Fibroblast of upper back skin (primary cell): ENCODE results near the gene NSMCE4A.
"Not testable (repeated sequence)": the region's sequence is repeated elsewhere in the genome, so short reads cannot be mapped to it uniquely, and the experiment has no call there.

Experiments
- DNase-seq: peaks from one replicate; pipeline ENCODE4 v3.0.0-alpha.2; 2013

Gene NSMCE4A, protein sequence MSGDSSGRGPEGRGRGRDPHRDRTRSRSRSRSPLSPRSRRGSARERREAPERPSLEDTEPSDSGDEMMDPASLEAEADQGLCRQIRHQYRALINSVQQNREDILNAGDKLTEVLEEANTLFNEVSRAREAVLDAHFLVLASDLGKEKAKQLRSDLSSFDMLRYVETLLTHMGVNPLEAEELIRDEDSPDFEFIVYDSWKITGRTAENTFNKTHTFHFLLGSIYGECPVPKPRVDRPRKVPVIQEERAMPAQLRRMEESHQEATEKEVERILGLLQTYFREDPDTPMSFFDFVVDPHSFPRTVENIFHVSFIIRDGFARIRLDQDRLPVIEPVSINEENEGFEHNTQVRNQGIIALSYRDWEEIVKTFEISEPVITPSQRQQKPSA

GRCh38 chr10:121974535-121975294 is at the start of gene NSMCE4A:
TSS of gene NSMCE4A (minus strand) at chr10:121975217. CDS start at chr10:121975165, 52 bp downstream.
- peak; percentile 61 for DNase-seq

- DNase-seq, result not testable (repeated sequence)
These were observed 48.2 kb upstream of the NSMCE4A start for GRCh38 chr10:122023257-122023656.

DNA sequence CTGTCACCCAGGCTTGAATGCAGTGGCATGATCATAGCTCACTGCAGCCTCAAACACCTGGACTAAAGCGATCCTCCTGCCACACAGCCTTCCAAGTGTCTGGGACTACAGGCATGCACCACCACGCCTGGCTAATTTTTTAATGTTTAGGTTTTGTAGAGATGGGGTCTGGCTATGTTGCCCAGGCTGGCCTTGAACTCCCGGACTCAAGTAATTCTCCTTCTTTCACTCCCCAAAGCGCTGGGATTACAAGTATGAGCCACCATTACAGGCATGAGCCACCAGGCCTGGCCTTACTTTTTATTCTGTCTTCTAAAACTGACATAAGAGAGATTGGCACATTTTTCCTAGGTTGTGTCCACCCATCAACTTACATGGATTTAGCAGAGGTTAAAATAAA is 47.3 kb upstream of the NSMCE4A start:
- no peak for DNase-seq

DNA sequence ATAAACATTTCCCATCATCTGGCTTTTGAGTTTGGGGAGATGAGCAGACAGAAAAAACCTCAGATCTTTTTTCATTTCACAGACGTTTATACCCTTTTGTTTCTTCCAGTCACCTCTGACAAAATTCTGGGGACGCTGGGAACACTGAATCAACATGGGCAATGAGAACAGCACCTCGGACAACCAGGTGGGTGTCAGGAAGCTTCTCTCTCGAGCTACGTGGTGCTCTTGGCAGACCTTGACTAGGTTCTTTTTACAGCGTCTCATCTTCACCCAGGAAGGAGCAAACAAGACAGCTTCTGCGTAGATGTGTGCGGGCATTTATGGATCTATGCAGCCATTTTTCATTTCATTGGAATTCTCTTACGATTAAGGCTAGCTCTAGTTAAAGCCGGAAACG is 46.8 kb upstream of the NSMCE4A start:
- no peak for DNase-seq

- DNase-seq, result peak; percentile 25
These were observed 46.4 kb upstream of the NSMCE4A start for GRCh38 chr10:122021379-122021778.

GRCh38 chr10:122020226-122020625 is 45.2 kb upstream of the NSMCE4A start:
- no peak for DNase-seq

DNA sequence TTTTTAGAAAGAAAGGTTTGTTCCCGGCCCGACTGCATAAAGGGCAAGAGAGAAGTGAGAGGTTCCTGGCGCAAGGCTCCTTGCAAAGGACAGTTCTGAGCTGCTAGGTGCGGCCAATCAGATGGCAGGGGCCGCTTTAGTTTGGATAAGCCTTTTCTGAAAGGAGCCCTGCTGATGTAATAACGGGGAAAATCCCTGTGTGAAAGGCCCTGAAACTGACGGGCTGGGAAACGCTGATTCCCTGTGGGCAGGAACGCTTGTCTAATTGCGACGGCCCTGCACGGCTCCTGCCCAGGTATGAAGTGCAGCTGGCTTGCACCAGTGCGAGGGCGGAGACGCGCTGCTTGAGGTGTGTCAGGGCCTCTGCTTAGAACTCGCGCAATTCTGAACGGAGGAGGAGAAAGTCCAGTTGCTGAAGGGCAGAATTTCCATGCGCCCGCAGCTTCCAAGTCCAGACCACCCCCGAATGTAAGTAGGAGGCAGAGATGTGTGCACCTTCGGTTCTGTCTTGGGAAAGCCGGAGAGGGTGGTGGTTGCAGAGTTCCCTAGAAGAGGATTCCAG is 44.5 kb upstream of the NSMCE4A start:
- DNase-seq, result no peak

- DNase-seq, result no peak
These were observed 44.0 kb upstream of the NSMCE4A start for GRCh38 chr10:122018951-122019413.

DNA sequence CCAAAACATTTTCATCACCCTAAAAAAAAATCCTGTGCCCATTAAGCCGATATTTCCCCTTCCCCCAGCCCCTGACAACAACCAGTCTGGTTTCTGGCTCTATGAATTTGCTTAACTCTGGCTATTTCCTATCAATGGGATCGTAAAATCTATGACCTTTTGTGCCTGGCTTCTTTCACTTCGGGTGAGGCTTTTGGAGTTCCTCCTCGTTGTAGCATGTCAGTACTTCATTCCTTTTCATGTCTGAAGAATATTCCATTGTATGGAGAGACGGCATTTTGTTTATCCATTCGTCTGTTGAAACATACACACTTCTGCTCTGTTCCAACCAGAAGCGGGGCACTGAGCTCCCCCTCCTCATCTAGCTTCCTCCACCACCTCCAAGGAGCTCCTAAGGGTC is 43.5 kb upstream of the NSMCE4A start:
- DNase-seq, result no peak

DNA sequence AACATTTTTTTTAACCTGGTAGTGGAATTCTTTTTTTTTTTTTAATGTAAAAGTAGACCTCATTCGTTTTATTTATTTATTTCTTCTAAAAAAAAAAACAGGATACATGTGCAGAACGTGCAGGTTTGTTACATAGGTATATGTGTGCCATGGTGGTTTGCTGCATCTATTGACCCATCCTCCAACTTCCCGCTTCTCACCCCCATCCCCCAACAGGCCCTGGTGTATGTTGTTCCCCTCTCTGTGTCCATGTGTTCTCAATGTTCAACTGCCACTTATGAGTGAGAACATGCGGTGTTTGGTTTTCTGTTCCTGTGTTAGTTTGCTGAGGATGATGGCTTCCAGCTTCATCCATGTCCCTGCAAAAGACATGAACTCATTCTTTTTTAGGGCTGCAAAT is 42.9 kb upstream of the NSMCE4A start:
- not testable (repeated sequence) for DNase-seq

GRCh38 chr10:122014652-122015248 is 39.7 kb upstream of the NSMCE4A start:
- no peak for DNase-seq

GRCh38 chr10:122013311-122013780 is 38.3 kb upstream of the NSMCE4A start:
- no peak for DNase-seq

DNA sequence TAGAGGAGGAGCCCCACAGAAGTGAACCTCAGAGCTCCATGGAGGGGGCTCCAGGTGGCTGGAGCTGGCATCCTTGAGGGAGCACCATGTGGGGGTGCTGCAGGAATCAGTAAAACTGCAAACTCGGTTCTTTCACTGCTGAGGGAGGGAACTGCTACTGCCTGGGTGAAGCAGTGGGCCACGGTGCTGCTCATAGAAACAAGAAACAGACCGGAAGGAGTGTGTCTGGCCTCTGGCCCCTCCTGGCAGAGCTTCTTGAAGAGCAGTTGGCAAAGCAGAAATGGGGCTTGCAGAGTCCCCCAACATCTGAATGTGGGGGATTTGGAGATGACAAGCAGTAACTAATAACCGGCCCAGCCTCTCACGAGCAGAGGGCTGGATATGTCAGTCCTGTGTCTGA is 37.7 kb upstream of the NSMCE4A start:
- no peak for DNase-seq

GRCh38 chr10:122010405-122011050 is 35.5 kb upstream of the NSMCE4A start:
- no peak for DNase-seq

DNA sequence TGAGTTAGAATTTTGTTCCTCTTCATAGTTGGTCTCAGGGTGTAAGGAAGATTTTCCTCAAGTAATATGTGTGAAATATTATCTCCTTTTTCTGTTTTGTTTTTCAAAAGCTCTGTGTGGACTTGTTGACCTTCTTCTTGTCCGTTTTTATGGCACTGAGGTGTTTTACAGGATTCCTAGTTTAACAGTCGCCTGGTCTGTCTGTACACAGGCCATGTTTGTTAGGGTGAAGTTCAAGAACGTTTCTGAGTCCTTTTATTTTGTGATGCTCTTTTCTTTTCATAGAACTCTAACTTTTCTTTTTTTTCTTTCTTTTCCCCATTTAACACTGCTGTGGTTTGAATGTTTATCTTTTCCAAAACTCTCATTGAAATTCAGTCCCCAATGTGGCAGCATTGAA is 32.4 kb upstream of the NSMCE4A start:
- DNase-seq, result no peak

- DNase-seq, result no peak
These were observed 26.7 kb upstream of the NSMCE4A start for GRCh38 chr10:122001698-122002097.

GRCh38 chr10:121999301-121999700 is 24.3 kb upstream of the NSMCE4A start:
- DNase-seq, result no peak

GRCh38 chr10:121998462-121998861 is 23.4 kb upstream of the NSMCE4A start:
- no peak for DNase-seq

GRCh38 chr10:121994429-121994941 is 19.5 kb upstream of the NSMCE4A start:
- DNase-seq, result no peak

DNA sequence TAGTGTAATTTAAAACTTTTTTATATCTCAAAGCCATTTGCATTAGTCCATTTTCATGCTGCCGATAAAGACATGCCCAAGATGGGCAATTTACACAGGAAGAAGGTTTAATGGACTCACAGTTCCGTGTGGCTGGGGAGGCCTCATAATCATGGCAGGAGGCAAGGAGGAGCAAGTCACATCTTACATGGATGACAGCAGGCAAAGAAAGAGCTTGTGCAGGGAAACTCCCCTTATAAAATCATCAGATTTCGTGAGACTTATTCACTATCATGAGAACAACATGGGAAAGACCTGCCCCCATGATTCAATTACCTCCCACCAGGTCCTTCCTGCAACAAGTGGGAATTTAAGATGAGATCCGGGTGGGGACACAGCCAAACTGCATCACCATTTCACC is 16.7 kb upstream of the NSMCE4A start:
- not testable (repeated sequence) for DNase-seq

GRCh38 chr10:121990015-121990677 is 15.1 kb upstream of the NSMCE4A start:
- no peak for DNase-seq
